Jurkat, Clone E6-1 (cell line): Measurements from ENCODE around the gene STAMBP.
A peak's percentile ranks its signal among the peaks of the same experiment; 100 is the strongest.
"Not testable (repeated sequence)": the region's sequence is repeated elsewhere in the genome, so short reads cannot be mapped to it uniquely, and the experiment has no call there.

Experiments used
- DNase-seq: peaks from one replicate; pipeline ENCODE4 v3.0.0-alpha.2; 2011; ENCODE audit warnings: low read depth, low spot score
- H3K4me3 ChIP-seq: 2 replicates; pipeline ENCODE4 v1.5.1; 2011; ENCODE audit warnings: mild to moderate bottlenecking, low read length, control low read depth, moderate library complexity

STAMBP gene

GRCh38 chr2:73877071-73877802, 48.5 kb downstream of the STAMBP start:
- no peak for DNase-seq
- no peak overlapping the region for H3K4me3 ChIP-seq

- DNase-seq, H3K4me3 ChIP-seq: not testable (repeated sequence)
These were observed 49.2 kb downstream of the STAMBP start for GRCh38 chr2:73877984-73878383.

- no peak overlapping the region for H3K4me3 ChIP-seq
- DNase-seq, result no peak
These were observed 56.6 kb downstream of the STAMBP start for GRCh38 chr2:73885406-73885805.

- no peak overlapping the region for H3K4me3 ChIP-seq
- no peak for DNase-seq
These were observed 57.6 kb downstream of the STAMBP start for GRCh38 chr2:73886357-73886756.

GRCh38 chr2:73887596-73888353, 59.0 kb downstream of the STAMBP start:
- DNase-seq, H3K4me3 ChIP-seq: not testable (repeated sequence)

- no peak overlapping the region for H3K4me3 ChIP-seq
- DNase-seq, result no peak
These were observed 59.6 kb downstream of the STAMBP start for GRCh38 chr2:73888388-73888787.

GRCh38 chr2:73889206-73889605, 60.4 kb downstream of the STAMBP start:
- no peak overlapping the region for H3K4me3 ChIP-seq
- DNase-seq, result no peak

GRCh38 chr2:73890301-73891092, 61.7 kb downstream of the STAMBP start:
- no peak overlapping the region for H3K4me3 ChIP-seq
- DNase-seq, result no peak

GRCh38 chr2:73891276-73891901, 62.6 kb downstream of the STAMBP start:
- no peak for DNase-seq
- H3K4me3 ChIP-seq, result no peak overlapping the region

GRCh38 chr2:73892631-73893329, 64.0 kb downstream of the STAMBP start, which contains the start of gene ACTG2:
ACTG2 (plus strand) TSS chr2:73893008; CDS start chr2:73901312, 8,304 bp downstream.
- H3K4me3 ChIP-seq, result no peak within 1 kb of the TSS
- no peak for DNase-seq

- DNase-seq, result no peak
- no peak overlapping the region for H3K4me3 ChIP-seq
These were observed 65.2 kb downstream of the STAMBP start for GRCh38 chr2:73893764-73894474.

- no peak overlapping the region for H3K4me3 ChIP-seq
These were observed 65.7 kb downstream of the STAMBP start for GRCh38 chr2:73894475-73894850.

GRCh38 chr2:73894877-73895276, 66.1 kb downstream of the STAMBP start:
- no peak overlapping the region for H3K4me3 ChIP-seq
- no peak for DNase-seq

More at GRCh38 chr2:73894475-73894850, 65.7 kb downstream of the STAMBP start:
- no peak for DNase-seq

GRCh38 chr2:73895473-73895872, 66.7 kb downstream of the STAMBP start:
- no peak for DNase-seq
- H3K4me3 ChIP-seq, result no peak overlapping the region

- DNase-seq, result peak; percentile 82
- H3K4me3 ChIP-seq, result peak overlapping the region; percentile 28
These were observed 67.8 kb downstream of the STAMBP start for GRCh38 chr2:73896362-73897239.

GRCh38 chr2:73897240-73897583, 68.5 kb downstream of the STAMBP start:
- H3K4me3 ChIP-seq, result peak overlapping the region; percentile 28
- no peak for DNase-seq

- H3K4me3 ChIP-seq, result no peak overlapping the region
- no peak for DNase-seq
These were observed 69.2 kb downstream of the STAMBP start for GRCh38 chr2:73897934-73898333.
